HCT116 (cell line): Measurements from ENCODE around the gene ARHGAP31. TPM values are rescaled to one million over a fixed set of nuclear protein-coding genes. Genes with fewer than 3 reads are reported as not detected.

Experiments
- ATAC-seq: fragments of 200-7000 bp; cut with Tn5 transposase; 2 replicates; pipeline ENCODE4 v1.9.1; 2020; ENCODE audit warnings: mild to moderate bottlenecking, moderate library complexity
- BruUV-seq: library from RNA; stranded (reverse); fragments of 400-500 nt; replicated peaks from 2 replicates; lab custom pipeline; 2021; lab: Mats Ljungman, UMichigan
- CTCF ChIA-PET: fragments of 300-600 bp; sonication (Branson Sonifier 250); formaldehyde crosslinking; loops from one replicate; lab custom pipeline; 2021; ENCODE audit warnings: antibody characterized with exemption; lab: Charles Lee
- POLR2A ChIA-PET: fragments of 300-600, 350-600 bp; sonication (Branson Sonifier 250); formaldehyde crosslinking; loops from one replicate; lab custom pipeline; 2021; ENCODE audit warnings: antibody characterized with exemption; lab: Charles Lee
- RAD21 ChIA-PET, 2 experiments: fragments of 300-600 bp; sonication (Branson Sonifier 250); formaldehyde crosslinking; loops; one replicate each; lab custom pipeline; 2023; ENCODE audit warnings: low total read pairs in 2 of 2; ENCODE audit not compliant: uncharacterized antibody in 2 of 2, unreplicated experiment in 2 of 2, low non-redundant PET in 1 of 2; lab: Charles Lee
- DNase-seq: peaks from one replicate; pipeline ENCODE4 v3.0.0-alpha.2; 2010; ENCODE audit warnings: low read depth, low spot score
- H2AFZ ChIP-seq: fragments of 200-600 bp; shearing (Covaris generic), sonication (generic); 2 replicates; pipeline ENCODE4 v1.6.1; 2017; ENCODE audit warnings: low read depth, mixed run types, mixed read lengths, antibody characterized with exemption, low read length; ENCODE audit not compliant: poor library complexity, severe bottlenecking
- H3K27ac ChIP-seq: 2 replicates; pipeline ENCODE4 v1.5.1; 2012; ENCODE audit warnings: low read depth, low read length
- H3K27me3 ChIP-seq: fragments of 200-600 bp; sonication (generic); 2 replicates; pipeline ENCODE4 v1.6.1; 2016; ENCODE audit warnings: mixed run types, low read length, mixed read lengths; ENCODE audit not compliant: insufficient read depth
- H3K36me3 ChIP-seq, 2 experiments: fragments of 200-500 bp in 1 of 2; fragments of 200-600 bp in 1 of 2; sonication (Bioruptor generic) in 1 of 2; sonication (generic) in 1 of 2; 2 replicates each; pipeline versions ENCODE4 v1.5.1 to v1.6.1; 2014 to 2016; ENCODE audit warnings: low read length in 2 of 2, inconsistent platforms in 1 of 2, mixed read lengths in 1 of 2, mixed run types in 1 of 2; ENCODE audit not compliant: insufficient read depth in 2 of 2, control insufficient read depth in 1 of 2
- H3K4me1 ChIP-seq, 2 experiments: fragments of 200-600 bp in 1 of 2; sonication (generic) in 1 of 2; 2 replicates each; pipeline versions ENCODE4 v1.5.1 to v1.6.1; 2012 to 2017; ENCODE audit warnings: low read length in 2 of 2, inconsistent platforms in 1 of 2, mild to moderate bottlenecking in 1 of 2, mixed read lengths in 1 of 2, mixed run types in 1 of 2, moderate library complexity in 1 of 2; ENCODE audit not compliant: insufficient read depth in 2 of 2, control insufficient read depth in 1 of 2
- H3K4me2 ChIP-seq: fragments of 200-600 bp; sonication (generic); 2 replicates; pipeline ENCODE4 v1.6.1; 2017; ENCODE audit warnings: mixed run types, low read length, mixed read lengths
- H3K4me3 ChIP-seq, 2 experiments: fragments of 200-600 bp in 1 of 2; sonication (generic) in 1 of 2; replicated peaks in 1 of 2; 2 replicates each; pipeline ENCODE4 v1.5.1; 2011 to 2016; ENCODE audit warnings: low read length in 2 of 2, control low read depth in 1 of 2, low read depth in 1 of 2, mild to moderate bottlenecking in 1 of 2, mixed read lengths in 1 of 2, mixed run types in 1 of 2
- H3K79me2 ChIP-seq: fragments of 200-600 bp; sonication (generic); 2 replicates; pipeline ENCODE4 v1.6.1; 2017; ENCODE audit warnings: mild to moderate bottlenecking, mixed run types, low read length, moderate library complexity, mixed read lengths; ENCODE audit not compliant: insufficient read depth
- H3K9ac ChIP-seq: fragments of 200-600 bp; sonication (generic); 2 replicates; pipeline ENCODE4 v1.6.1; 2016; ENCODE audit warnings: low read length, mixed read lengths
- H3K9me2 ChIP-seq: fragments of 200-600 bp; sonication (generic), shearing (Covaris generic); 2 replicates; pipeline ENCODE4 v1.6.1; 2017; ENCODE audit warnings: mixed run types, mild to moderate bottlenecking, moderate library complexity; ENCODE audit not compliant: insufficient read depth
- H3K9me3 ChIP-seq, 2 experiments: fragments of 200-500 bp in 1 of 2; fragments of 200-600 bp in 1 of 2; sonication (Bioruptor generic) in 1 of 2; sonication (generic) in 1 of 2; 2 replicates each; pipeline ENCODE4 v1.6.1; 2014 to 2017; ENCODE audit warnings: low read length in 2 of 2, mixed read lengths in 2 of 2, inconsistent platforms in 1 of 2, low read depth in 1 of 2, mild to moderate bottlenecking in 1 of 2, mixed run types in 1 of 2, moderate library complexity in 1 of 2; ENCODE audit not compliant: control insufficient read depth in 1 of 2, insufficient read depth in 1 of 2
- H4K20me1 ChIP-seq: fragments of 200-600 bp; sonication (generic), shearing (Covaris generic); 2 replicates; pipeline ENCODE4 v1.6.1; 2017; ENCODE audit warnings: mixed run types, mild to moderate bottlenecking, moderate library complexity; ENCODE audit not compliant: insufficient read depth
- CEBPB ChIP-seq: IDR thresholded peaks from 2 replicates; pipeline ENCODE4 v1.6.1; 2012; ENCODE audit warnings: low read depth
- CTCF ChIP-seq, 3 experiments: fragments of 200-600 bp in 1 of 3; sonication (generic) in 1 of 3; IDR thresholded peaks in 2 of 3; conservative IDR thresholded peaks in 1 of 3; 2 replicates each; pipeline ENCODE4 v1.5.1; 2012 to 2017; ENCODE audit warnings: low read depth in 2 of 3, low read length in 2 of 3, antibody characterized with exemption in 1 of 3, borderline replicate concordance in 1 of 3, control low read depth in 1 of 3, mild to moderate bottlenecking in 1 of 3, mixed read lengths in 1 of 3, mixed run types in 1 of 3, moderate library complexity in 1 of 3; ENCODE audit not compliant: insufficient read depth in 1 of 3
- ELF1 ChIP-seq: IDR thresholded peaks from 2 replicates; pipeline ENCODE4 v1.6.1; 2012; ENCODE audit warnings: low read depth, borderline replicate concordance
- POLR2A ChIP-seq: IDR thresholded peaks from 2 replicates; pipeline ENCODE4 v1.7.0; 2011; ENCODE audit warnings: borderline replicate concordance; ENCODE audit not compliant: insufficient read depth, insufficient read length; ENCODE audit errors: extremely low read depth
- RAD21 ChIP-seq: IDR thresholded peaks from 2 replicates; pipeline ENCODE4 v1.6.1; 2012; ENCODE audit warnings: low read depth, mild to moderate bottlenecking
- SIN3A ChIP-seq: IDR thresholded peaks from 2 replicates; pipeline ENCODE4 v1.6.1; 2012; ENCODE audit warnings: low read depth
- SP1 ChIP-seq: IDR thresholded peaks from 2 replicates; pipeline ENCODE4 v1.6.1; 2012; ENCODE audit warnings: low read depth
- ZFX ChIP-seq: fragments of 450-650 bp; IDR thresholded peaks from 2 replicates; pipeline ENCODE4 v1.6.1; 2017
- ZNF274 ChIP-seq: fragments of 200-500 bp; sonication (Bioruptor generic); IDR thresholded peaks from 2 replicates; pipeline ENCODE4 v1.6.1; 2014; ENCODE audit warnings: mild to moderate bottlenecking, low read depth, low read length, inconsistent platforms
- intact Hi-C: fragments of 100-400 bp; cut with micrococcal nuclease; formaldehyde crosslinking; loops from 2 replicates; pipeline ENCODE4 v1.10.0; 2022
- total RNA-seq: library from RNA; stranded (reverse); gene quantifications from one replicate; pipeline ENCODE4 v1.2.1, GENCODE V29; 2021; ENCODE audit not compliant: unreplicated experiment
- TF ChIP-seq, protein P1 (sequence below): IDR thresholded peaks from 2 replicates; pipeline ENCODE4 v1.6.1; 2012; ENCODE audit warnings: low read depth
- TF ChIP-seq, protein P2 (sequence below): IDR thresholded peaks from 2 replicates; pipeline ENCODE4 v1.6.1; 2012

The ARHGAP31 gene
- total RNA-seq, 1 experiment from 2014 or later: 0.93 TPM

- POLR2A ChIA-PET: no interaction called here
These were observed 142.8 kb downstream of the ARHGAP31 start for GRCh38 chr3:119436977-119437376.

More at GRCh38 chr3:119436977-119437376, 142.8 kb downstream of the ARHGAP31 start:
- no peak for DNase-seq
- Histone ChIP-seq H3K27me3 (no peaks in the 10 kb centered on the region), H3K9ac (no peak overlapping the region), H3K9me3 (no peaks in the 10 kb centered on the region), H3K27ac (no peak overlapping the region), H3K4me2 (no peak overlapping the region), H2AFZ (no peak overlapping the region), H3K79me2 (no peaks in the 10 kb centered on the region), H3K4me1 (no peaks in the 10 kb centered on the region), H3K9me2 (no peaks in the 10 kb centered on the region), H3K4me3 (no peak overlapping the region), H4K20me1 (no peaks in the 10 kb centered on the region), H3K36me3 (peaks cover 32 to 40% of the 10 kb centered on the region in 2 experiments; a peak in 3 of 4 replicates)
- CTCF ChIA-PET: no interaction called here
- ATAC-seq: no peak
- TF ChIP-seq ZFX: no peak
- no peak for TF ChIP-seq POLR2A
- TF ChIP-seq RAD21: no peak
- no peak for TF ChIP-seq CTCF (IDR thresholded peaks at IDR 0.05 in 2 of 3, conservative IDR thresholded peaks at IDR 0.05 in 1 of 3; ENCODE audit: borderline replicate concordance in 1 of 3, insufficient read depth in 1 of 3, low read depth in 2 of 3, low read length in 2 of 3)
- TF ChIP-seq SIN3A: no peak
- no peak for TF ChIP-seq CEBPB
- no peak for TF ChIP-seq ZNF274
- TF ChIP-seq, protein P1, sequence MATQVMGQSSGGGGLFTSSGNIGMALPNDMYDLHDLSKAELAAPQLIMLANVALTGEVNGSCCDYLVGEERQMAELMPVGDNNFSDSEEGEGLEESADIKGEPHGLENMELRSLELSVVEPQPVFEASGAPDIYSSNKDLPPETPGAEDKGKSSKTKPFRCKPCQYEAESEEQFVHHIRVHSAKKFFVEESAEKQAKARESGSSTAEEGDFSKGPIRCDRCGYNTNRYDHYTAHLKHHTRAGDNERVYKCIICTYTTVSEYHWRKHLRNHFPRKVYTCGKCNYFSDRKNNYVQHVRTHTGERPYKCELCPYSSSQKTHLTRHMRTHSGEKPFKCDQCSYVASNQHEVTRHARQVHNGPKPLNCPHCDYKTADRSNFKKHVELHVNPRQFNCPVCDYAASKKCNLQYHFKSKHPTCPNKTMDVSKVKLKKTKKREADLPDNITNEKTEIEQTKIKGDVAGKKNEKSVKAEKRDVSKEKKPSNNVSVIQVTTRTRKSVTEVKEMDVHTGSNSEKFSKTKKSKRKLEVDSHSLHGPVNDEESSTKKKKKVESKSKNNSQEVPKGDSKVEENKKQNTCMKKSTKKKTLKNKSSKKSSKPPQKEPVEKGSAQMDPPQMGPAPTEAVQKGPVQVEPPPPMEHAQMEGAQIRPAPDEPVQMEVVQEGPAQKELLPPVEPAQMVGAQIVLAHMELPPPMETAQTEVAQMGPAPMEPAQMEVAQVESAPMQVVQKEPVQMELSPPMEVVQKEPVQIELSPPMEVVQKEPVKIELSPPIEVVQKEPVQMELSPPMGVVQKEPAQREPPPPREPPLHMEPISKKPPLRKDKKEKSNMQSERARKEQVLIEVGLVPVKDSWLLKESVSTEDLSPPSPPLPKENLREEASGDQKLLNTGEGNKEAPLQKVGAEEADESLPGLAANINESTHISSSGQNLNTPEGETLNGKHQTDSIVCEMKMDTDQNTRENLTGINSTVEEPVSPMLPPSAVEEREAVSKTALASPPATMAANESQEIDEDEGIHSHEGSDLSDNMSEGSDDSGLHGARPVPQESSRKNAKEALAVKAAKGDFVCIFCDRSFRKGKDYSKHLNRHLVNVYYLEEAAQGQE: no peak
- TF ChIP-seq, protein P2, sequence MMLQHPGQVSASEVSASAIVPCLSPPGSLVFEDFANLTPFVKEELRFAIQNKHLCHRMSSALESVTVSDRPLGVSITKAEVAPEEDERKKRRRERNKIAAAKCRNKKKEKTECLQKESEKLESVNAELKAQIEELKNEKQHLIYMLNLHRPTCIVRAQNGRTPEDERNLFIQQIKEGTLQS: no peak
- no peak for TF ChIP-seq SP1
- no peak for TF ChIP-seq ELF1
- intact Hi-C loops: no loop called here
- BruUV-seq: no TSS peak
- RAD21 ChIA-PET: no interaction called here
